Smooth muscle cell (in vitro differentiated cells): ENCODE measurements around the gene GPR153. TPM values are rescaled to one million over a fixed set of nuclear protein-coding genes. Genes with fewer than 3 reads are reported as not detected.

ENCODE experiments used
- DNase-seq: peaks from one replicate; lab custom pipeline; 2025; ENCODE audit not compliant: unreplicated experiment; lab: John Stamatoyannopoulos, UW
- H2AFZ ChIP-seq: fragments of 200-600 bp; sonication (generic); 2 replicates; pipeline ENCODE4 v1.6.0; 2016; ENCODE audit warnings: antibody characterized with exemption, low read depth, mild to moderate bottlenecking
- H3F3A ChIP-seq: fragments of 200-600 bp; sonication (generic); 2 replicates; pipeline ENCODE4 v1.6.0; 2017; ENCODE audit warnings: antibody characterized with exemption, low read depth
- H3K27ac ChIP-seq: fragments of 200-600 bp; sonication (generic); 2 replicates; pipeline ENCODE4 v1.5.1; 2016; ENCODE audit warnings: low read depth, mild to moderate bottlenecking
- H3K27me3 ChIP-seq: fragments of 200-600 bp; sonication (generic); 2 replicates; pipeline ENCODE4 v1.6.1; 2016; ENCODE audit warnings: low read depth, mild to moderate bottlenecking
- H3K36me3 ChIP-seq: fragments of 200-600 bp; sonication (generic); 2 replicates; pipeline ENCODE4 v1.5.1; 2016; ENCODE audit warnings: low read depth
- H3K4me1 ChIP-seq: fragments of 200-600 bp; sonication (generic); 2 replicates; pipeline ENCODE4 v1.5.1; 2016; ENCODE audit warnings: low read depth
- H3K4me2 ChIP-seq: fragments of 200-600 bp; sonication (generic); 2 replicates; pipeline ENCODE4 v1.6.0; 2016; ENCODE audit warnings: mild to moderate bottlenecking
- H3K4me3 ChIP-seq: fragments of 200-600 bp; sonication (generic); 2 replicates; pipeline ENCODE4 v1.5.1; 2016; ENCODE audit warnings: mild to moderate bottlenecking
- H3K79me2 ChIP-seq: fragments of 200-600 bp; sonication (generic); 2 replicates; pipeline ENCODE4 v1.6.0; 2016; ENCODE audit warnings: low read depth, mild to moderate bottlenecking
- H3K9ac ChIP-seq: fragments of 200-600 bp; sonication (generic); 2 replicates; pipeline ENCODE4 v1.6.0; 2016; ENCODE audit warnings: low read depth
- H3K9me3 ChIP-seq: fragments of 200-600 bp; sonication (generic); replicated peaks from 2 replicates; pipeline ENCODE4 v1.5.1; 2016; ENCODE audit warnings: low read depth
- H4K20me1 ChIP-seq: fragments of 200-600 bp; sonication (generic); 2 replicates; pipeline ENCODE4 v1.6.0; 2016; ENCODE audit warnings: low read depth
- WGBS: methylation state at CpG from one replicate; pipeline ENCODE4 v1.1.7; 2016; ENCODE audit warnings: low lambda C conversion rate; 5-methylcytosine and 5-hydroxymethylcytosine counted together
- polyA plus RNA-seq: library from polyadenylated mRNA; unstranded; fragments of >200 nt; fragmentation: Nextera tagmentation; extraction: Ambion mirVana; gene quantifications from 2 replicates; pipeline ENCODE4 v1.2.1, GENCODE V29; 2016
- total RNA-seq: library from RNA; depleted of rRNA; stranded (reverse); fragments of >200 nt; gene quantifications from 2 replicates; pipeline ENCODE4 v1.2.3, GENCODE V29; 2014
- TF ChIP-seq, protein P1 (sequence below): fragments of 200-600 bp; sonication (generic); IDR thresholded peaks from 2 replicates; pipeline ENCODE4 v1.5.1; 2017; ENCODE audit warnings: borderline replicate concordance, mild to moderate bottlenecking, antibody characterized with exemption; ENCODE audit not compliant: insufficient read depth, poor library complexity, severe bottlenecking

Gene GPR153
- total and polyA plus RNA-seq, 2 experiments from 2014 or later, result 8.2 to 15.8 TPM

DNA sequence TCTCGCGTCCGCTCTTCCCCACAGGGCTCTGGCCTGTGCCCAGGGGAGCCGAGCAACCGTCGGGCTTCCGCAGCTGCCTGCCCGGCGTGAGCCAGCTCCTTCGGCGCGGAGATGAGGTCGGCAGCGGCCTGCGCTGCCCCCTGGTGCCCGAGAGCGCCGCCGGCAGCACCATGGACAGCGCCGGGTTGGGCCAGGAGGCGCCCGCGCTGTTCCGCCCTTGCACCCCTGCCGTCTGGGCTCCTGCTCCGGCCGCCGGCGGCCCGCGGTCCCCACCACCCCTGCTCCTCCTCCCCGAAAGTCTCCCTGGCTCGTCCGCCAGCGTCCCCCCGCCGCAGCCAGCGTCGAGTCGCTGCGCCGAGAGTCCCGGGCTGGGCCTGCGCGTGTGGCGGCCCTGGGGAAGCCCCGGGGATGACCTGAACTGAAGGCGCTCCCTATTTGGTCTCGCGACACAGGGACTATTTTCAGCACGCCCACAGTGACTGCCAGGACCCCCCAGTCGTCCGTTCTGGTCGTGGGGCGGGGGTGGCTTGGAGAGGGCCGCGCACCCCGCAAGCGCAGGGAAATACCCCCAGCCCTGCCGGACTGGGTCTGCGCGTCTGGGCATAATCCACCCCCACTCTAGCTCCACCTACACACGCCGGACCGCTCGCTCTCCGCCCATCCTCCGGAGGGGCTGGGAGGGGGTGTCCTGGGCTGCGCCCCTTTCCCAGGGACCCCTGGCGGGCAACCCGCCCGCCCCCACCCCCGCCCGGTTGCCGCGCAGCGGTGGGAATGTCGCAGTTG lies 15.6 kb downstream of the GPR153 start:
- peak overlapping the region; percentile 1 for H3K4me3 ChIP-seq
- H2AFZ ChIP-seq, result no peak overlapping the region

DNA sequence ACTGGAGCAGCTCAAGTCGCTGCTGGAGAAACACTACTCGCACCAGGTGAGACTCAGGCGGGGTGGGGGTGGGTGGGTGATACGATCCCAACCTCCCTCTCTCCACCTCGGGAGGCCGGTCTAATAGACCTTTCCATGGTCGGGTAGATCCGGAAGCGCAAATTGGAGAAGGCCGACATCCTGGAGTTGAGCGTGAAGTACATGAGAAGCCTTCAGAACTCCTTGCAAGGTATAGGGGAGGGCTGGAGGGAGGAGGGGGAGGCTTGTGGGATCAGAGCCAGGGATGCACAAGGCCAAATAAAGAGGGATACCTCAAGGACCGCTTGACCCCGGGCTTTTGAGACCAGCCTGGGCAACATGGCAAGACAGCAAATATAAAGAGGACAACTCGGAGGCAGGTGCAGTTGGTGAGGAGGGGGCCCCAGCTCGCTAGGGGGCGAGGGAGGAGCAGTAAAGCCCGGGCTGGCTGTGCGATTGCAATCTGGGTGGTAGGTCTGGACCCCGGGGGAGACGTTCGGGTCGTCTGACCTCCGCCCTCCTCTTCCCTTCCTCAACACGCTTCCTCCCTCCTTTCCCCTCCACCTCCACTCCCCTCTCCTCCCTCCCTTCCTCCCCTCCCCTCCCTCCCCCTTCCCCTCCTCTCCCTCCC lies 16.4 kb downstream of the GPR153 start:
- Histone ChIP-seq H3K9ac (no peak overlapping the region), H3K27me3 (peaks cover 94% of the 10 kb centered on the region), H3K4me1 (peaks cover 16% of the 10 kb centered on the region), H3K27ac (no peak overlapping the region), H2AFZ (no peak overlapping the region), H3K4me3 (no peak overlapping the region), H3K9me3 (no peaks in the 10 kb centered on the region), H3K79me2 (no peaks in the 10 kb centered on the region), H3F3A (peaks cover 3% of the 10 kb centered on the region), H3K4me2 (no peak overlapping the region), H3K36me3 (no peaks in the 10 kb centered on the region), H4K20me1 (peaks cover 11% of the 10 kb centered on the region)
- no peak for DNase-seq
- 11% methylated on average over 16 of the region's 24 CpGs for WGBS
- TF ChIP-seq, protein P1, sequence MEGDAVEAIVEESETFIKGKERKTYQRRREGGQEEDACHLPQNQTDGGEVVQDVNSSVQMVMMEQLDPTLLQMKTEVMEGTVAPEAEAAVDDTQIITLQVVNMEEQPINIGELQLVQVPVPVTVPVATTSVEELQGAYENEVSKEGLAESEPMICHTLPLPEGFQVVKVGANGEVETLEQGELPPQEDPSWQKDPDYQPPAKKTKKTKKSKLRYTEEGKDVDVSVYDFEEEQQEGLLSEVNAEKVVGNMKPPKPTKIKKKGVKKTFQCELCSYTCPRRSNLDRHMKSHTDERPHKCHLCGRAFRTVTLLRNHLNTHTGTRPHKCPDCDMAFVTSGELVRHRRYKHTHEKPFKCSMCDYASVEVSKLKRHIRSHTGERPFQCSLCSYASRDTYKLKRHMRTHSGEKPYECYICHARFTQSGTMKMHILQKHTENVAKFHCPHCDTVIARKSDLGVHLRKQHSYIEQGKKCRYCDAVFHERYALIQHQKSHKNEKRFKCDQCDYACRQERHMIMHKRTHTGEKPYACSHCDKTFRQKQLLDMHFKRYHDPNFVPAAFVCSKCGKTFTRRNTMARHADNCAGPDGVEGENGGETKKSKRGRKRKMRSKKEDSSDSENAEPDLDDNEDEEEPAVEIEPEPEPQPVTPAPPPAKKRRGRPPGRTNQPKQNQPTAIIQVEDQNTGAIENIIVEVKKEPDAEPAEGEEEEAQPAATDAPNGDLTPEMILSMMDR, result no peak

More for the DNA sequence above, 15.6 kb downstream of the GPR153 start:
- Histone ChIP-seq H4K20me1 (peaks cover 11% of the 10 kb centered on the region), H3K4me1 (peaks cover 16% of the 10 kb centered on the region), H3K9ac (no peak overlapping the region), H3K4me2 (peak overlapping the region; percentile 74), H3K79me2 (no peaks in the 10 kb centered on the region), H3K27ac (no peak overlapping the region), H3F3A (peaks cover 3% of the 10 kb centered on the region), H3K9me3 (no peaks in the 10 kb centered on the region), H3K27me3 (peaks cover 92% of the 10 kb centered on the region), H3K36me3 (no peaks in the 10 kb centered on the region)
- TF ChIP-seq, protein P1, result peak; percentile 87
- DNase-seq, result peak; percentile 62
- WGBS, result 2% methylated on average over 40 of the region's 79 CpGs

DNA sequence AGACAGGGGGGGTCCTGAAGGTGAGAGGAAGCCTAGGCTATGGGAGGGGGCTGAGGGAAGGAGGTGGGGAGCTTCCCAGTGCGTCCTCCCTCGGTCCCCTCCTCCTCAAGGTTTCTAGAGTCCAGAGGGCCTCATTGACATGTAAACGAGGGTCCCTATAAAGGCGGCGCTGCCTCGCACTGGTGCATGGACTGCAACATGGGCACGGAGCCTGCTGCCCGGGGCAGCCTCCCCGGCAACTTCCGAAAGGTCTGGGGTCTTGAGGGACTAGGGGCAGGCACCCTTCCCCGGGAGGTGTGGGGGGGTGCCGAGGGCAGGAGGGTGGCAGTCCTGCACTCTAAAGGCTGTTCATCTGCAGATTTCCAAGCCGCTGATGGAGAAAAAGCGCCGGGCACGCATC lies 16.9 kb downstream of the GPR153 start, which contains the start of gene HES3:
Gene HES3 (plus strand): TSS at position 187 of the 400 bp plus-strand sequence. CDS start 187 bp downstream, at position 374.
- Histone ChIP-seq H3K4me3 (no peak within 1 kb of the TSS), H3K27ac (no peak within 1 kb of the TSS), H3K4me1 (peaks cover 20% of the 10 kb centered on the region), H3K36me3 (no peaks in the 10 kb centered on the region), H3K79me2 (no peaks in the 10 kb centered on the region), H3K9ac (no peak within 1 kb of the TSS), H3F3A (peaks cover 3% of the 10 kb centered on the region), H4K20me1 (peaks cover 11% of the 10 kb centered on the region), H3K4me2 (no peak within 1 kb of the TSS), H3K9me3 (no peaks in the 10 kb centered on the region), H2AFZ (no peak within 1 kb of the TSS), H3K27me3 (peaks cover 96% of the 10 kb centered on the region)
- no peak for DNase-seq
- WGBS, result 11% methylated on average over 11 of the region's 16 CpGs
- TF ChIP-seq, protein P1, result no peak
